Stimulated activated CD8-positive, alpha-beta memory T cell treated with anti-CD3 and anti-CD28 coated beads, Interleukin-15, amount 100 ng/mL, for 24 hours (primary cell): ENCODE measurements around the gene ZMYND8.

Source experiments
- DNase-seq: peaks from one replicate; pipeline ENCODE4 v3.0.0-alpha.2; 2020; ENCODE audit warnings: low read depth

ZMYND8 gene

DNA sequence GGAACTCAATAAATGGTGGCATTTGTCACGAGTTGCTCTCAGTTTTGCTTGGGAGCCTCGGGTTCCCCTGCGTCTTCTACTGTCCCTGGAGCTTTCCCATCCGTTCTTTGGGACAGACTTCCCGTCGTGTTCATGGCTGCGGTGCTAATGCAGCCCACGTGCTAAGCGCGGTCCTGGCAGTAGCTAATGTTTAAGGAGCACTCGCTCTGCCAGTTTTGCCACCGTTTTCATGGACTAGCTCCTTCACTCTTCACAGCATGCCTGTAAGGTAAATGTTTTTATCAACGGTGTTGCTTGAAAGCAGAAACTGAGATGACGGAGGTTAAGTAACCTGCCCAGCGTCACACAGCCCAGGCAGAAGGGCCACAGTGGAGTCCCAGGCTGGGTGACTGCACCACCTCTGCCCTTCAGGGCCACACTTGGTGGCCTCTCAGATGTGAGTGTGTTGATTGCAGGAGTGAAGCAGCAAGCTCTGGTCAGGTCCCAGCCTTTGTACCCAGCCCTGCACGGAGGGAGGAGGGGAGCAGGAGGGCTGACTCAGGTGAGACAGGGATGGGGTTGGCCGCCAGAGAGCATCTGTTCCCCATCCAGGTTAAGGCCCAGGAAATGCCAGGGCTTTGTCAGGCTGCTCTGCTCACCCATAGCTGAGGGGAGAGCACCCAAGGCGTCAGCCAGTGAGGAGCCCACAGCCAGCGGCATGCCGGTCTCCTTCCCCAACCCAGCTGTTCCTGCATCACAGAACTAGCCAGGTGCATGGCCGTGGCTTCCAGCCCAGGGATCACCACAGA, 181.8 kb downstream of the ZMYND8 start:
- DNase-seq = no peak

DNA sequence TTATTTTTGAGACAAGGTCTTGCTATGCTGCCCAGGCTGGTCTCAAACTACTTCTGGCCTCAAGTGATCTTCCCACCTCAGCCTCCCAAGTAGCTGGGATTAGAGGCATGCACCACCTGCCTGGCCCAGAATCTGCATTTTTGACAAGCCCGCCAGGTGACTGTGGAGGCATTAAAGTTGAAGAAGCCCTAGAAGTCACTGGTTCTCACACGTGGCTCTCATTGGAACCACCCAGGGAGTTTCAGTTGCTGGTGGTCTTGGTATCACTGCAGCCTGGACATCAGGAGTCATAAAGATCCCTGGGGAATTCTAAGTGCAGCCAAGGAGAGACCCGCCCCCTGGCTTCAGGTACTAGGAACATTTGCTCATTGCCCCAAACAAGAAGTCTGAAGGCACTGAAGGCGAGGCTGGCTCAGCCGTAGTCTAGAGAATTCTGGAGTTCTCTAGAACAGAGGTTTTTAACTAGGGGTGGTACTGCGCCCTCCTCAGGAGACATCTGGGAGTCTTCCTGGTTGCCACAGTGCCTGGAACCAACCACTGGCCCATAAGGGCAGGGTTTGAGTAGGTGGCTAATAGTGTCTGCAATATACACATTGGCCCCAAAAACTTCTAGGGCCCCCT, 182.8 kb downstream of the ZMYND8 start:
- no peak for DNase-seq

DNA sequence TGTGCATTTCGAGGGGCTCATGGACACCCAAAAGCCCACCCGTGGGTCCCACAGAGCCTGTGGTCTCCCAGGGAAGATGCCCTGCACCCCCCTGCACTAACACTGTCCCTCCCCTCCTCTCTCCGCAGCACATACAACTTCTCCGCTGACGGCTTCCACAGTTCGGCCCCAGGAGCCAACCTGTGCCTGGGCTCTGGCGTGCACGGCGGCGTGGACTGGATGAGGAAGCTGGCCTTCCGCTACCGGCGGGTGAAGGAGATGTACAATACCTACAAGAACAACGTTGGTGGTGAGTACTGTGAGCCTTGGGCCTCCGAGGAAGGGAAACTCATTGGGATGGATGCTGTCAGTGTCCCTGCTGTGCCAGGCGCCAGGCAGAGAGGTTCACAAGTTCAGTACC, 183.9 kb downstream of the ZMYND8 start:
- DNase-seq = no peak

DNA sequence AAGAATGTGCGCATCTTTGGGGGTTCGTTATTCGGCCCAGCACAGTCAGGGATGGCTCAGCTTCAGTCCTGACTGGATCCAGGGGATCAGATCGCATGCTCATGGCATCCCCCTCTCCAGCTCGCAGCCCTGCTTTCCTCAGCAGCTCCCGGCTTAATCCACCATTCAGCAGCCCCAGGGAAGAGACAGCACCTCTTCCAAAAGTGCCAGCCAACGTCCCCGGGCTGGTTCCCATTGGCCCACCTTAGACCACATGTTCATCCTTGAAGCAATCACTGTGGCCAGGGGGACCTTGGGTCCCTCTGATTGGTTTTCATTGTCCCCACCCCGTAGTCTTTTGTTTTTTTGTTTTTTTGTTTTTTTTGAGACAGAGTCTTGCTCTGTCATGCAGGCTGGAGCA, 188.7 kb downstream of the ZMYND8 start:
- DNase-seq = no peak

DNA sequence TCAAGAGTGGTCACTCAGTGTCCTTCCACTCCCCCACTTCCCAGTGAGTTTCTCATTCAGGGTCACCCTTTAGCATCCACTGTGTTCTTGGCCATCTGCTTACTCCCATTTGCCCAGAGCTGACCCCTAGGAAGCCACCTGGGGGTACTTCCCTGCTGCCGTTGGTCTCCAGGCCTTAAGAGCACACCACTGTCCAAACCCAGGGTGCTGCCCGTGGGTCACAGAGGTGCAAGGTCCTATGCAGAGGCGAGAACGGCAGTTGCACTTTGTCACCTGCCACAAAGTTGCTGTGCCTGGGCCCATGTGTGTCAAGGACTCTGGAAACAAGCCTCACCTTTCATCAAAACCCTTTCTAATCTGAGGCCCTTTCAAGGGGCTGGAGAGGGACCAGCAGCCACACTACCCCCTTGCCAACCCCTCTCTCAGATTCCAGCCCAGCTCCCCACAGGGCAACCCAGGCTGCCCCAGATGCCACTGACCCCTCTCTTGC, 191.1 kb downstream of the ZMYND8 start:
- DNase-seq = no peak

DNA sequence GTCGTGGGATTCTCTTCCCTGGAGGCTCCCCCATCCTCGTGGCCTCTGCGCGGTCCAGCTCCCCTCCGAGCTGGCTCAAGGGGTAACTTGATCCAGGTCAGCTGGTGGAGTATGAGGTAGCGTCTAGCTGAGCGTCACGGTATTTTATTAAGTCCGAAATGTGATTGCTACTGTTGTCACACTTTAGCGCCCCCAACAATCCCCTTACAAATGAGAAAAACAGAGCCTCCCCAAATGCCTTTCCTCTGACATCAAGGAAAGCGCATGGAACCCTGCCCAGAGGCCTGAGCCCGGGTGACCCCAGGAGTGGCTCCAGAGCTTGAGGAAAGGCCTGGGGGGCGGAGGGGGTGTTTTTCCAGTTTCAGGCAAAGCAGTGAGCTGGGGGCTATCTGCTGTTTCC, 192.4 kb downstream of the ZMYND8 start:
- DNase-seq = no peak

DNA sequence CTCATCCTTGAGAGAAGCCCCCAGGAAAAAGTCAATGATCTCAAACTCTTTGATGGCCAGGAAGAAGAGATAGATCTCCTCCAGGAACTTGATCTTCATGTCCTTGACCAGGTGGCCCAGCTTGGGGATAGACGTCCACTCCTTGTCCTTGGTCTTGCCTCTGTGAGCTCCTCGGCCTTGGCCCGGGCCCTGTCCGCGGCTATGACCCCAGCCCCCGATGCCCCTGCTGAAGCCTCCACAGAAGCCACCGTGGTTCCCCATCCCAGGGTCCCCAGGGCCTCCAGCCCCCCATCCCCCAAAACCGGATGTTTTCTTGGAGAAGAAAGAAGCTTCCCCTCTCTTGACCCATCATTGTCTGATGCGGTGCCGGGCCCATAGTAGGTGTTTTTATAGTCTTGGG, 195.1 kb downstream of the ZMYND8 start:
- DNase-seq = no peak

DNA sequence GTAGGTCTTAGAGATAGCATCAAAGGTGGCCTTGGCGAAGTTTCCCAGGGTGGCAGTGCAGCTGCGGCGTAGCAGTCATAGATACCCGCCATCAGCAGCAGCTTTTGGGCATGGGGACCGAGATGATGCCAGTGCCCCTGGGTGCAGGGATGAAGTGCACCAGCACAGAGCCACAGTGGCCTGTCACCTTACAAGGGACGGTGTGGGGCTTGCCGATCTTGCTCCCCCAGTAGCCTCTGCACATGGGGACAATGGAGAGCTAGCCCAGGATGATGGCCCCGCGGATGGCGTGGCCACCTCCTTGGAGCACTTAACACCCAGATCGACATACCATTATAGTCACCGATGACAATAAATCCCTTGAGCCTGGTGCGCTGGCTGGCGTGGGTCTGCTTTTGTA, 195.5 kb downstream of the ZMYND8 start:
- no peak for DNase-seq

DNA sequence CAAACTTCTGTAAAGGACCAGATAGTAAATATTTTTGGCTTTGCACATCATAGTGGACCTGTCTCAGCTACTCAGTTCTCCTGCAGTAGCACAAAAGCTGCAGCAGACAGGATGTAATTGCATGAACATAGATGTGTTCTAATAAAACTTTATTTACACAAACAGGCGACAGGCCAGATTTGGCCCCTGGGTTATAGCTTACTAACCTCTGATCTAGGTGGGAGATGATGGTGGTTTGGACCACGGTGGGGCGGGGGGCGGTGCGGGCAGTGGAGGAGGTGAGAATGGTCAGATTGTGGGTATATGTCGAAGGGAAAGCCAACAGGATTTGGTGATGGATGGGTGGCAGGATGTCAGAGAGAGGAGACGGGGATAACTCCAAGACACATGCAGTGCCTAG, 196.3 kb downstream of the ZMYND8 start:
- no peak for DNase-seq
